IMR-90 (cell line): Measurements from ENCODE around the gene CREB3L1. TPM values are rescaled to one million over a fixed set of nuclear protein-coding genes. Genes with fewer than 3 reads are reported as not detected.

ENCODE experiments used
- BHLHE40 ChIP-seq: fragments of 150-350 bp; IDR thresholded peaks from 2 replicates; pipeline ENCODE4 v1.6.1; 2016; ENCODE audit warnings: mild to moderate bottlenecking, low read depth, low read length
- MXI1 ChIP-seq: IDR thresholded peaks from 2 replicates; pipeline ENCODE4 v1.6.1; 2012; ENCODE audit warnings: low read depth, mild to moderate bottlenecking, low read length, moderate library complexity, borderline replicate concordance
- RAD21 ChIP-seq: IDR thresholded peaks from 2 replicates; pipeline ENCODE4 v1.6.1; 2012; ENCODE audit warnings: low read length, improper control_type of control experiment
- RFX5 ChIP-seq: IDR thresholded peaks from 2 replicates; pipeline ENCODE4 v1.8.0; 2012; ENCODE audit warnings: low read depth, mild to moderate bottlenecking, low read length, moderate library complexity
- polyA plus RNA-seq, 3 experiments: library from polyadenylated mRNA; depleted of rRNA; stranded (reverse); fragments of >200 nt; gene quantifications; 2 replicates each; pipeline ENCODE4 v1.2.3, GENCODE V29; 2012; ENCODE audit warnings: low replicate concordance in 1 of 3
- total RNA-seq: library from RNA; depleted of rRNA; stranded (reverse); fragments of >200 nt; gene quantifications from 2 replicates; pipeline ENCODE4 v1.2.3, GENCODE V29; 2012

CREB3L1 gene
- total and polyA plus RNA-seq, 2 of the 4 experiments (the other 2 are of a cell fraction): 8.1 to 82.3 TPM

- TF ChIP-seq MXI1 (peak; percentile 66; the same call in 1 of the 2 replicates), RFX5 (no peak), BHLHE40 (peak; percentile 59; the same call in 1 of the 2 replicates), RAD21 (no peak)
Measured at GRCh38 chr11:46294365-46295309, 17.2 kb downstream of the CREB3L1 start (continued).
